Sigmoid colon (tissue), 4 donors: ENCODE data around the gene U2AF2.

Experiments used
- POLR2A ChIP-seq, 2 donors: fragments of 450-650 bp; IDR thresholded peaks; one replicate each; pipeline ENCODE4 v1.6.1; 2016; ENCODE audit warnings: antibody characterized with exemption in 2 of 2, mild to moderate bottlenecking in 2 of 2, moderate library complexity in 2 of 2
- POLR2AphosphoS5 ChIP-seq, 4 donors: sonication (generic); formaldehyde crosslinking; IDR thresholded peaks; one replicate each; pipeline ENCODE4 v1.6.1; 2017; ENCODE audit warnings: antibody characterized with exemption in 4 of 4
- TF ChIP-seq, protein P1 (sequence below), 4 experiments: fragments of 450-650 bp in 3 of 4; fragments of 200-600 bp in 1 of 4; IDR thresholded peaks; one replicate each; pipeline ENCODE4 v1.5.1; 2016 to 2019; ENCODE audit warnings: antibody characterized with exemption in 4 of 4, mild to moderate bottlenecking in 3 of 4, moderate library complexity in 2 of 4

DNA sequence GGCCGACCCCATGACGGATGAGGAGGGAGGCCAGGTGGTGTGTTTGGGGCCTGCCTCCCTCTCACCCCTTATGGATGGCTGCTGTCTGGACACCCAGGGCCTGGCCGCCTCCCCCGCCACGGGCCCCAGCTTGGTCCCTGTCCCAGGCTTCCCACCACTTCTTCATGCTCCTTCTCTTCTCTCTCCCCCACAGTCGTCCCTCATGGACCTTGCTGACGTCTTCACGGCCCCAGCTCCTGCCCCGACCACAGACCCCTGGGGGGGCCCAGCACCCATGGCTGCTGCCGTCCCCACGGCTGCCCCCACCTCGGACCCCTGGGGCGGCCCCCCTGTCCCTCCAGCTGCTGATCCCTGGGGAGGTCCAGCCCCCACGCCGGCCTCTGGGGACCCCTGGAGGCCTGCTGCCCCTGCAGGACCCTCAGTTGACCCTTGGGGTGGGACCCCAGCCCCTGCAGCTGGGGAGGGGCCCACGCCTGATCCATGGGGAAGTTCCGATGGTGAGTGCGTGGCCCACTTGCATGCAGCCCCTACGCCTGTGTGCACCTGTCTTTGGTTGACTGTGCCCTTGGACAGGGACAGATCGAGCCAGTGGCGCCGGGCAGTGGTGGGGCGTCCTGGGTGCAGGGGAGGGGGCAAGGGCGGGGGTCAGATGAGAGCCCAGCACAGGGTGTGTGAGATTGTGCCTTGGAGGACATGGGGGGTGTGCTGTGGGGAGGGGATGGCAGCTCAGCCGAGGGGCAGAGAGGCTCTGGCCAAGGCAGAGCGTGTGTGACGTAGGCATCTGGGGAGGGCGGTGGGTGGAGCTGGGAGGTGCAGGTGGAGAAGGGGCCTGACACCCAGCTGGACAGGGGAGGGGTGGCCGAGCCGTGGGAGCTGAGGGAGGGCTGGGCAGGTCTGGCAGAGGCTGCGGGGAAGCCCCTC is 37.0 kb downstream of the U2AF2 start:
- TF ChIP-seq, protein P1, sequence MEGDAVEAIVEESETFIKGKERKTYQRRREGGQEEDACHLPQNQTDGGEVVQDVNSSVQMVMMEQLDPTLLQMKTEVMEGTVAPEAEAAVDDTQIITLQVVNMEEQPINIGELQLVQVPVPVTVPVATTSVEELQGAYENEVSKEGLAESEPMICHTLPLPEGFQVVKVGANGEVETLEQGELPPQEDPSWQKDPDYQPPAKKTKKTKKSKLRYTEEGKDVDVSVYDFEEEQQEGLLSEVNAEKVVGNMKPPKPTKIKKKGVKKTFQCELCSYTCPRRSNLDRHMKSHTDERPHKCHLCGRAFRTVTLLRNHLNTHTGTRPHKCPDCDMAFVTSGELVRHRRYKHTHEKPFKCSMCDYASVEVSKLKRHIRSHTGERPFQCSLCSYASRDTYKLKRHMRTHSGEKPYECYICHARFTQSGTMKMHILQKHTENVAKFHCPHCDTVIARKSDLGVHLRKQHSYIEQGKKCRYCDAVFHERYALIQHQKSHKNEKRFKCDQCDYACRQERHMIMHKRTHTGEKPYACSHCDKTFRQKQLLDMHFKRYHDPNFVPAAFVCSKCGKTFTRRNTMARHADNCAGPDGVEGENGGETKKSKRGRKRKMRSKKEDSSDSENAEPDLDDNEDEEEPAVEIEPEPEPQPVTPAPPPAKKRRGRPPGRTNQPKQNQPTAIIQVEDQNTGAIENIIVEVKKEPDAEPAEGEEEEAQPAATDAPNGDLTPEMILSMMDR (IDR thresholded peaks at IDR 0.05), result no peak
- TF ChIP-seq POLR2AphosphoS5 (IDR thresholded peaks at IDR 0.05) (no peak), POLR2A (IDR thresholded peaks at IDR 0.05) (no peak)
